HCEC 1CT (cell line): Measurements from ENCODE around the gene TMEM209.
"Not testable (repeated sequence)": the region's sequence is repeated elsewhere in the genome, so short reads cannot be mapped to it uniquely, and the experiment has no call there.

Experiments
- DNase-seq: peaks from one replicate; pipeline ENCODE4 v3.0.0-alpha.2; 2017

TMEM209 gene

DNA sequence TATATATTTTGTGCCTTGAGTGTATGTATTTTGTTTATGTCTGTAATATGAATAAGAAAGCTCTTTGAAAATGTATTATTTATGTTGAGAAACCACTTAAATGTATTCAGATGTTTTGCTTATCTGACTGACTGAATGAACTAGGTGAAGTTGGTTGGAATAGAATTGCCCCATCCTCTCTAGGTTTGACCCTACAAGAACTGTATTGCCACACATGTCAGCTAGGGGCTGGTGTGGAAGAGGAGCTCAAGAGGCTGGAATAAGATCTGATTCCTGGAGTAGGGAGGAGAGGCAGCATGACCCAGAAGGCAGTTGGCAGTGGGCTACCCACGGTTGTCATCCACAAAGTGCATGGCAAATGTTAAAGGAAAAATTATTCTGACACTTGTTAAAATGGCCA lies 11.5 kb upstream of the TMEM209 start:
- no peak for DNase-seq

DNA sequence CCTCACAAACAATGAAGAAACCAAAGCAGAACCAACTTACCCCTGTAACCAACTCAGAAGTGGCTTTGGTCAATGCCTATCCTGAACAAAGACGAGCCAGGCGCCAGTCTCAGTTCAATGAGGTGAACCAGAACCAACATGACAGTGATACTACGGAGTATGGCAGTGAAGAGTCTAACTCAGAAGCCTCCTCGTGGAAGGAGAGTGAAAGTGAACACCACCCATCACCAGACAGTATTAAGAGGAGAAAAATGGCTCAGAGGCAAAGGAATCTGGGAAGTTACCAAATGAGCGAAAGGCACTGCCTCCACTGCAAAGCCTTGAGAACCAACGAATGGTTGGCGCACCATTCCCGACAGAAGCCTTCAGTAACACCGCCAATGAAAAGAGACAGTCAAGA lies 10.8 kb upstream of the TMEM209 start:
- DNase-seq: no peak

DNA sequence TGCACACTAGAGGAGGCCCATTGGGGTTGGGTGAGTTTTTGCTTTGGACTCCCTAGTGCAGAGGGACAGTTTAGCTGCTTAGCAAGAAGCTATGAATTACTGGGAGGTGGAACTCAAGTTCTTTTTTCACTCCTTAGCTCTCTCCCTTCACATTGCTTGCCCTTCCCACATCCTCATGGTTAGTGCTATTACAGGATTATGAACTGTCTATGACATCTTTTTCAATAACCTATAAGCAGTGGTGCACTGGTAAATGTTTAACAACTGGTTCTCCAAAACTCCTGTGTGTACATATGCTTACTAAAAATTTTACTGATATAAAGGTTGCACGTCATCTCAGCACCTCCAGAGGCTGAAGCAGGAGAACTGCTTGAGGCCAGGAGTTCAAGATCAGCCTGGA lies 8.6 kb upstream of the TMEM209 start:
- no peak for DNase-seq

DNA sequence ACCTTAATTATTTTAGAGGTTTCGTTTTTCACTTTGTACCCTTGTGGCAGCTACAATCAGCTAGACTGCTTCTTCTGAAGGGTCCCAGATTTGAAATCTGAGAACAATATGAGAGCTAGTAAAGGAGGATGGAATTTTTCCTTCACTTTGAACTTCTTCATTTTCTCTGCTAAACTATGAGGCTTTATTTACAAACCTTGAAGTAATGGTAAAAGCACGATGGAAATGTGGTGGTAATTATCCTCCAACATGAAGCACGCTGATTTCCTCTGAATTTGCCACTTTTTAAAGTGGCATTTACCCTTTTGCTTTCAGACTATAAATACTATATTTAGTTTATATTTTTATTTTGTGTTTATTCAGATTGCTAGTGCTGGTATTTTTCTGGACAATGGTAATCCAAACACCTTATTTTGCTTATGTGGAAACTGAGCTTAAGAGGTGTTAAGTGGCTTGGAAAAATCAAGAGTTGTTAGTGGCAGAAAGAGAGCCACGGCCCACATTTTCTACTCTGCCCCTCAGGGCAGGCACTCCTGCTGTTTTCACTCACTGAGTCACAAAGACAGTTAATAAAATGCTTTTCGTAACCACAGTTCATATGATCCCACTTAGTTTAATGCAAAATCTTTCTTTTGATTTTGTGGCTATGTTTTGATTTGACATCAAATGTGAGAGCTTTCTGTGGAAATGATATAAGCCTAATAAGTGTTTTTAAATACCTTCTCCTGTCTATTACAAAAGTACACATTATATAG lies 5.2 kb upstream of the TMEM209 start:
- peak; percentile 34 for DNase-seq

DNA sequence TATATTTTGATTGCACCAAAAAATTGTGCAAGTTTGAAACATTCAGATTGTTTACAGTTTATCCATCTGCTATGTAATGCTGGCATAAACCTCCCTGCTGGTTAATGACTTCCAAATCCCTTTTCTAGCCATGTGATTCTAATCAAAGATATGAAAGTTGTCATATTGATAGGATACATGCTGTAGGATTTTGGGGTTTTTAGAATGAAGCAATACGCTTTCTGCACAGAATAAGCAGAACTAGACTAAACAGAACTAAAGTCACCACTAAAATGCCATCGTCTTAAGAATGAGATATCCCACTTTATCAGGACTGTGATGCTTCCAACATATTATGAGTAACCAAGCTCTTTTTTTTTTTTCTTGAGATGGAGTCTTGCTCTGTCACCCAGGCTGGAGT lies 3.3 kb upstream of the TMEM209 start:
- peak; percentile 47 for DNase-seq

DNA sequence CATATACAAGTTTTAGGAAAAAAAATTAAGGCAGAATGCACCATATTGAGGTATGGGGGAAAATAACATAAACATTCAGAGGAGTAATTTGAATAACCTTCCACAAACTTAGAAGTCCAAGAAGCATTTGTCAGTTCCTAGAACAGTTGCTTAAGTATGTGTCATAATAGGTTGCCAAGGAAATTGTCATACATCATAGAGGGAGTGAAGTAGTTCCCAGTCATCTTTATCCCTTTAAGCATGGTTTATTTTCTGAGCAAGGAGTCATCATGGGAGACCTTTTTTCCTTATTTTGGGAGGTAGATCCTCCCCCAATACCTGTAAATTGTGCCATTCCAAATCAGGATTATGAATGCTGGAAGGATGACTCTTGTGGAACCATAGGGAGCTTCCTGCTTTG lies 2.4 kb upstream of the TMEM209 start, which contains the start of gene SSMEM1:
TSS of gene SSMEM1 (plus strand) at position 219 of the 400 bp plus-strand sequence. CDS start at position 270, 51 bp downstream.
- DNase-seq: peak; percentile 89

DNA sequence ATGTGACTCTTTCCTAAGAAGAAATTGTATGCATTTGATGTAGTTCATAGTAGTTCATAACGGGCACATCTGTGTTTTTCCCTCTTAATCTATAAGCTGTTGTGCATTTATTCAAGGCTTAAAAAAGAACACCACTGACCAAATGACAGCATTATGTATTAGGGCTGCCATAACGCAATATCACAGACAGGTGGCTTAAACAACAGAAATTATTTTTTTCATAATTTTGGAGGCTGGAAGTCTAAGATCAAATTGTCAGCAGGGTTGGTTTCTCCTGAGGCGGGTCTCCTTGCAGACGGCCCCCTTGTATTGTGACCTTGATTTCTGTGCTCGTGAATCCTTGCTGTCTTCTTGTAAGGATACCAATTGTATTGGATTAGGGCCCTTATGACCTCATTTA lies 1.8 kb upstream of the TMEM209 start:
- no peak for DNase-seq

DNA sequence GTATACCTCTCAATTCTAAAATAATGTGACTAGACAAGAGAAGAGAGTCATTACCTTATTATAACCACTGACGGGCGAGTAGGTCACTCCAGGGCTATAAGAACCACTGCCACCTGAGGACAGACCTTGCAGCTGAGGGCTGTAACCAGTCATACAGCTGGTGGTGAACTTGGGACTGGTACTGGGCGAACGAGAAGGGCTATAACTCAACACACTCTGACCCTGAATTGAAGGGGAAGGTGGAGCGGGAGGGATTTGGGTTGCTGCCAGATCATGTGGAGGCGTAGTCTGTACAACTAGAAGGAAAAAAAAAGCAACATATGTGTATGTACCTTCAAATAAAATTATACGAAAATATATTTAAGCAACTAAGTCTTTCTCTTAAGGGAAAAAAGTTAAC lies 3.4 kb downstream of the TMEM209 start:
- no peak for DNase-seq

DNA sequence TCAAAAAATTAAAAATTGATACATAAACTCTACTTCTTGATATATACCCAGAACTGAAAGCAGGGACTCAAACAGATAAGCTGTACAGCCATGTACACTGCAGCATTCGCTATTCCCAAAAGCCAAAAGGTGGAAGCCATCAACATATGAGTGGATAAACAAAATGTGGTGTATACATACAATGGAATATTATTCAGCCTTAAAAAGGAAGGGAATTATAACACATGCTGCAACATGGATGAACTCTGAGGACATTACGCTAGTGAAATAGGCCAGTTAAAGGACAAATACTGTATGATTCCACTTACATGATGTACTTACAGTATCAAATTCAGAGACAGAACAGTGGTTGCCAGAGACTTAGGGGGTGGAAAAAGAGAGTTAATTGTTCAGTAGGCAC lies 8.1 kb downstream of the TMEM209 start:
- no peak for DNase-seq

DNA sequence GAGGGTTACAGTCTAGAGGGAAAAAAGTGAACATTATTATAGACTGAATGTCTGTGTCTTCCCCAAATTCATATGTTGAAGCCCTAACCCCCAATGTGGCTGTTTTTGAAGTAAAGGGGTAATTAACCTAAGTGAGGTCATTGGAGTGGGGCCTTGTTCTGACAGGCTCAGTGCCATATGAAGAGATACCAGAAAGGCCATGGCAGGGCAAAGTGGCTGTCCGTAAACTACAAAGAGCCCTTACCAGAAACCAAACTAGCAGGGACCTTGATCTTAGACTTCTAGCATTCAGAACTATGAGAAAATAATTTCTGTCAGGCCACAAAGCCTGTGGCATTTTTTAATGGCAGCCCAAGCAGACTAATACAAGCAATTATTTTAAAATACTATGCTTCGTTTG lies 8.7 kb downstream of the TMEM209 start:
- DNase-seq: no peak

DNA sequence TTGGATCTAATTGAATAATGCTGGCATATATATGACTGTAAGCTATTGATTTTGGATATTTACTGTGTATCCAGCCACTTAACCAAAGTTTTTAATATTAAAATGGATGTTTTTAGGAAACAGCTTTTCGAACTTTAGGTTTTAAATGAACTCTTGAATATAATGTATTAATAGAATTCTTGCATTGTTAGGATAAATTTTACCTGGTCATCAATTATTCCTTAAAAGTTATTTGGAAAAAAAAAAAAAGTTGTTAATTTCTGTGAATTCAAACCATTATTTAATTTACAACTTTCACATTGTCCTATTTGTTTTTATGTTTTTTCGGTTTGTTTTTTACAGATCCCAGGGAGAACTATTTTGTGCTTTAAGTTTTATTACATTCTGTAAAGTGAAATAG lies 9.8 kb downstream of the TMEM209 start:
- no peak for DNase-seq

DNA sequence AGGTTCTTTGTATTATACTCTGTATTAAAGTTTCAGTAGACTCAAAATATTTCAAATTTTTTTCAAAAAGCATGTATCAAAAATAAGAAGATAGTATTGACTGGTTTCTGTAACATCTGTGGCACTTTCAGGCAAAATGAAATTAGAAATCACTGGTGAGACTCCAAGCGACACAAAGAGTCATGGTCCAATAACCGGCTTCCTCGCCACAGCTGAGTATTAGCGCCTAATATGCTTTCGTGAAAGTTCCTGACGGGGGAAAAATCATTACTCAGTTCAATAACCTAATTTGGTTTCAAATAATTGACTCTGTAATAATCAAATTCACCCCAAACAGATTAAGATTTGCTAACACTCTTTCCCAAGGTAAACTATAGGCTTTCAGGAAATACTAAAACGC lies 13.4 kb downstream of the TMEM209 start:
- DNase-seq: no peak

DNA sequence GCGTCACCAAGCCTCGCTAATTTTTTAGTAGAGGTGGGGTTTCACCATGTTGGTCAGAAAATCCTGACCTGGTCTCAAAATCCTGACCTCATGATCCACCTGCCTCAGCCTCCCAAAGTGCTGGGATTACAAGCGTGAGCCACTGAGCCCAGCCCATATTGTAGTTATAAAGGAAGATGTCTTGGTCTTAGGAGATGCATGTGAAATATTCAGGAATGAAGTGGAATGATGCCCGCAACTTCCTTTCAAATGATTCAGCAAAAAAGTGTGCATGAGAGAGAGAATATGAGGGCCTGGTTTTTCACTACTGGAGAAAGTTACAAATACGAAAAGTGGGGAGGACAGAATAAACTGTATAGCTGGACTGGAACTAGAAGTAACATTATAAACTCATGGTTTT lies 15.9 kb downstream of the TMEM209 start:
- DNase-seq: peak; percentile 25

DNA sequence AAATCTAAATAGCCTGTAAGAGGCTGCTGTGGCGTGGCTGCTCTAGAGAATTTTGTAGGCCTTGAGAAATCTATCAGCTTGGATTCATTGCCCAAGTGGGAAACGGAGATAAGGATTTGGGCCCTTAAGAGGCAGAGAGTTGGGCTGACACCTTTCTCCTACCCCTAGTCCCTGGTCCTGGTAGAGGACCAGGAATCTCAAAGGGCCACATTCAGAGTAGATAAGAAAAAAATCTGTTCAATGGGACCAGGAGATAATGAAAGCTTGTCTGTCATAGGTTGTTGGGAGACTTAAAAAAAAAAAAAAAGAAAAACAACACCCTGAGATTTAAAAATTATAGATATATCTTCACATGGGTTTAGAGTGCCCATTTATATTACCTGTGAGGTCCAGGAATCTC lies 17.8 kb downstream of the TMEM209 start:
- no peak for DNase-seq

DNA sequence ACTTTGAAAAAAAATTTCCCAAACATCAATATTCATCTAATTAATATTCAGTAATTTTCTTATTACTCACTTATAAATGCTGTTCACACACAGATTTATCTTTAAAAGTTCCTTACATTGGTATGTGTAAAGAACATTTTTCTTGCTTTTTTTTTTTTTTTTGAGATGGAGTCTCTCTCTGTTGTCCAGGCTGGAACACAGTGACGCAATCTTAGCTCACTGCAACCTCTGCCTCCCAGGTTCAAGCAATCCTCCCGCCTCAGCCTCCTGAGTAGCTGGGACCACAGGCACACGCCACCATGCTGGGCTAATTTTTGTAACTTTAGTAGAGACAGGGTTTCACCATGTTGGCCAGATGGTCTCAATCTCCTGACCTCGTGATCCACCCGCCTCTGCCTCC lies 20.9 kb downstream of the TMEM209 start:
- DNase-seq: not testable (repeated sequence)

DNA sequence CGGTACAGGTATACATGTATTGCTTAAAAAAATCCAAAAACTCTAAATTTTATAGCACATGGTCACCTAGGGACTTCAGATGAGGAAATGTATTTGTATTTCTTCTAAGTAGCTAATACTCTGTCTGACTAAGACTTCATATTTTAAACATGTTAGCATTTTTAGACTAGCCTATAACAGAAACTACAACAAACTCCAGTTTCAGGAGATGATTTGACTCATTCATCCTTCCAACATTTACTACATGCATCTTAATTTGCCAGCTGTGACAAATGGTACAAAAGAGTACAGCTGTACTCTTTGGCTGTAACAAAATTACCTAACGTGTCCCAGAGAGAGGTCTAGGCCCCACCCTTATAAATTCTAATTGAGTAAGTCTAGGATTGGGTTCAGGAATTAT lies 22.2 kb downstream of the TMEM209 start:
- peak; percentile 21 for DNase-seq

DNA sequence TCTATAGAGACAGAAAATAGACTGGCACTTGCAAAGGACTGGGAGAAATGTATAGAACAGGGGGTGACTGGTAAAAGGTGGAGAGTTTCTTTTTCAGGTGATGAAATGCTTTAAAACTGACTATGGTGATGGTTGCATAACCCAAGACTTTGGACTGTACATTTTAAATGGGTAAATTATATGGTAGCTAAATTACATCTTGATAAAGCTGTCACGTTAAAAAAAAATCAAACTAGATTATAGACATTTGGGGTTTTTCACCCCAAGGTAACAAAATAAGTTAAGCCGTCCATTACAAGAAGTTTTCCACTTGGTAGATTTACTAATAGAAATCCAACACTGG lies 24.0 kb downstream of the TMEM209 start:
- no peak for DNase-seq

DNA sequence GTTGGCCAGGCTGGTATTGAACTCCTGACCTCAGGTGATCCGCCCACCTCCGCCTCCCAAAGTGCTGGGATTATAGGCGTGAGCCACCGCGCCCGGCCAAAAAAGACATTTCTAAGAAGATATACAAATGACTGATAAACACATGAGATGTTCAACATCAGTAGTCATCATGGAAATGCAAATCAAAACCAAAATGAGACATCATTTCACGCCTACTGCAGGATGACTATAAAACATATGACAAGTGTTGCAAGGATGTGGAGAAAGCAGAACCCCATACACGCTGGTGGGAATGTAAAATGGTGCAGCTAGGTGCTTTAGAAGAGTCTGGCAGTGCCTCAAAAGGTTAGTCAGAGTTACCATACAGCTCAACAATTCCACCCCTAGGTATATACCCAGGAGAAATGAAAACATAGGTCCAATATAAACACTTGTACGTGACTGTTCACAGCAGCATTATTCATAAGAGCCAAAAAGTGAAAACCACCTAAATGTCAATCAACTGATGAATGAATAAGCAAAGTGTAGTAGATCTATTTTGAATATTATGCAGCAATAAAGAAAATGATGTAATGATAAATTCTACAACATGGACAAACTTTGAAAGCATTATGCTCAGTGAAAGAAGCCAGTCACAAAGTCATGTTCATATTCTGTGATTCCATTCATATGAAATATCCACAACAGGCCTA lies 24.5 kb downstream of the TMEM209 start:
- DNase-seq: peak; percentile 87

DNA sequence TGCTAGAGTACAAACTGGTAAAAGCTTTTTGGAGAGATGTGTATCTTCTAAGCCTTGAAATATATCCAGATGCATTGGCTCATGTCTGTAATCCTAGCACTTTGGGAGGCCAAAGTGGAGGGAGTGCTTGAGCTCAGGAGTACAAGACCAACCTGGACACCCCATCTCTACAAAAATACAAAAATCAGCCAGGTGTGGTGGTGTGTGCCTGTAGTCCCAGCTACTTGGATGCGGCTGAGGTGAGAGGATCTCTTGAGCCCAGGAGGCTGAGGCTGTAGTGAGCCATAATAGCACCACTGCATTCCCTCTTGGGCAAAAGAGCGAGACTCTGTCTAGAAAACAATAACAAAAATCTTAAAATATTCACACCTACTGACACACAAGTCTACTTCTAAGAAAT lies 25.6 kb downstream of the TMEM209 start:
- DNase-seq: no peak

DNA sequence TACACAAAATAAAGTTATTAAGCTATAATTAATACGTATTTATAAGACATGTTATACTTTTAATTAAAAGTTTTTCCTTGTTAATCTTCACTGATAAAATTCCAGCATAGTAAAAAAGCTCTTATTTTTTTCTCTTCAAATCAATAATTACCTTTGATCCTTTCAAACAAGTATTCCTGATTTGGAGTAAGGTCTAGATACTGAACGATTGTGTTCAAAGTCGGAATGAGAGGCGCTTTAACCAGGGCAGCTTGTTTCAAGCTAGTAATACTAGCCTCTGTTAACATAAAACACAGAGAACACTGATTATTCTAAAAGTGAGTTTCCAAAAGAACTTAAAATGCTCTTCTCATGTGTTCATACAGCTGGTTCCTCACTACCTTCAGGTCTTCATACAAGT lies 27.0 kb downstream of the TMEM209 start:
- DNase-seq: no peak

DNA sequence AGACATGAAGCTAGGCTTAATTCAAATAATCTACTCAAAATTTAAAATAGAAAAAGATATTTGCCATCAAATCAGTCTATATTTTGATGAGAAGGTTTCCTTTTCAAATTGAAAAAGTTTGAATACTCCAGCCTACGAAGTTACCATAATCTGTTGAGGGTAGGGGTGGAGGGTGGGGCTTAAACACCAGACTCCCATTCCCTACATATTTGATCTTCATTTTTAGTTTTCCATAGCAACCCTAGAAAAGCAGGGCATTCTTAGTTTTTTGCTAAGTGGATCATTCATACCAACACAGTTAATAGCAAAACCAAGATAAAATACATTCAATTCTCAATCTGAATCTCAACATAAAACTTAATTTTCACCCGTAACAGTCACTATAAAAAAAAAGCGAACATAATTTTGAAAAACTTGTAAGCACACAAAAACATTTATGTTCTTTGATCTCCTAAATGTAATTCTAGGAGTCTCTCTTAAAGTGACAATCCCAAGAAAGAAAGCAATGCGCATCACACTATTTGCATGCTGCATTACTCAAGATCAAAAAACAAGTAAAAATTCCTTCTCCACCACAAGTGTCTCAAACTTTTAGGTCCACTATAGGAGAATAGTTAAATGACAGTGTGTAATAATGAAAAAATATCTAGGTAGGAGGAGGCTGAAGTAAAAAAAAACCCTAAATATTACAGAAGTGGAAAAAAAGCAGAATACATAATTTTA lies 30.8 kb downstream of the TMEM209 start:
- DNase-seq: no peak

DNA sequence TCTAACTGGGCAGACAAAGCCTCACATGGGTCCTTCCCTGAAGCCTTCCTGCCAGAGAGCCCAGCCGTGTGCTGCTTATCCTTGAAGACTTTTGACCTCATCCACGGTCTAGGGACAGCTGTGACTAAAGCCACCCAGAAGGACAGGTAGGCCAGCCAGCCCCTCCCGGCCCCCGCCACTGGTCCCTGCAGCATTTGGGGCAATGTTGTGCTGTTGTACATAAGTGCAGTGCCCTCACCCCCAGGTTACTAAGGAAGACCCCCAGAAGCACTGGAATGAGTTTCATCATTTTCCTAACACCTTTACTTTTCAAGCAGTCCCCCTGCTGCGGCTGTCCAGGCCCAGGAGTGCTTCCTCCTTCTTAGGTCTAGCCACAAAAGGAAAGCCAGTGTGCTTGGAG lies 43.0 kb downstream of the TMEM209 start:
- DNase-seq: no peak

DNA sequence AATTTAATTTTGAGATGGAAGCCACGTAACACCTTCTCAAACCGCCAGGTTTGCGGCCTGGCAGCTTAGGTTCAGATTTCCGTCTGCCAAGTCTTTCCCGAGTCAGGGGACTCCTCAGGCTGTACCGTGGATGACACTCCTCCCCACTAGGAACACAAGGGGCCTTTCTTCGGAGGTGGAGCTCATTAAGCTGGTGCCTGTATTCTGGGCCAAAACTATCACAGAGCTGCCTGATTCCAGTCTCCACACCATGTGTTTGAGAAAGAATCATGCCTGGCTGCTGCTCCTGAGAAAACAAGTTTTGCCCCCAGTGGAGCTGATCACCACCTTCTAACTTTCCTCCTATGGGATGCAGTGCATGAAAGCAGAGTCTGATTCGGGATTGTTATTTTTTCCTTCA lies 44.8 kb downstream of the TMEM209 start:
- no peak for DNase-seq

DNA sequence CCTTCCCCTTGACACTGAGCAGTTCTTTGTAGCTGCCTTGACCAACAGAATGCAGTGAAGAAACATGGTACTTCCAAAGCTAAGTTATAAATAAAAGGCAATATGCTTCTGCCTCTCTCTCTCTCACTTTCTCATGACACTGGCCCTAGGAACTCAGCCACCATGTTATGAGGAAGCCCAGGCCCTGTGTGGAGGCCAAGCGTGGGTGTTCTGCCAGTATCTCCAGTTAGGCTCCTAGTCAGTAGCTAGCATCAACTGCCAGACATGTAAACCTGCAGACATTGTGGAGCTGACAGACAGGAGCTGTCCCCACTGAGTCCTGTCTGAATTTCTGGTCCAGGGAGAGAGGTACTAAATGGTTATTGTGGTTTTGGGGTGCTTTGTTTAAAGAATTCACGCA lies 45.2 kb downstream of the TMEM209 start:
- DNase-seq: no peak
